ENCODE measurements around the gene SLC30A7. TPM values are rescaled to one million over a fixed set of nuclear protein-coding genes. Genes with fewer than 3 reads are reported as not detected.

The SLC30A7 gene
- 10 to 100 TPM; 27.7 to 38.8 (median 36.2) TPM for total RNA-seq
- total RNA-seq (2013), result 46.1 TPM

DNA sequence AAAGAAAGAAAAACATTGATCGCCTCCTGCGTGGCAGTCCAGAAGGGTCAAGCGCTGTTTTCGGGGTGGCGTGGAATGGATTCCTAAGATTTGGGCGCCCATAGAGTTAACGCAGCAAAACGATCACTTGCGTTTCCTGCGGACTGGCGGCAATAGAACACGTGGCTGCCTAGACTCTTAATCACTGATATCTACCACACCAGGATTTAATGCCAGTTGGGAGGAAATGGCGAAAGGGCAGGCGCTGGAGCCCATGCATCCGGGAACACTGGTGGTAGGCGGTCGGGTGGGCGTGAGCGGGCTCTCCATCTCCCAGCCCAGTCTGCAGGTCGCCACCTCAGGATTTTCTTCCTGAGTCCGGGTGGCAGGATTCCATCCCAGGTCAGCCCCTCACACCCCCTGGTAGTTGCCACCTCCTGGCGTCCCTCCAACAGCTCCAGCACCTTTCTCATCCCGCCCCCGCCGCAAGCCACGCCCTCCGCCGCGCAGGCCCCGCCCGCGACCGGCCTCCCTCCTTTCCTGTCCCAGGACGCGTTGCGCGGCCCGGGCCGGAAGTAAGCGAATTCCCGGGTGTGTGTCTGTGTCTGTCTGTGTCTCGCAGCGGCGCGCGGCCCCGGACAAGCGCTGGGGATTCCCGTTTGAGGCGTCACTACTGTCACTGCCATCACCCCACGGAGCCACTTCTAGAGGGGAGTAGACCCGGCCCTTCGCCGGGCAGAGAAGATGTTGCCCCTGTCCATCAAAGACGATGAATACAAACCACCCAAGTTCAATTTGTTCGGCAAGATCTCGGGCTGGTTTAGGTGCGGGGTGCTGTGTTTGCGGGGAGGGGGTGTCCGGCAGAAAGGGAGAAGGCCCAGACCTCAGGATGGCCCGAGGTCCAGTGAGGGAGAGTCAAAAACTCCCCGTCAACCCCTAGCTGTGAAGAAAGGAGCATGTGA, at the start of gene SLC30A7:
TSS of gene SLC30A7 (plus strand) at position 551 of the 941 bp plus-strand sequence. CDS start at position 724, 173 bp downstream.
- Histone ChIP-seq H3K9me3 (ENCODE audit: control insufficient read depth, insufficient read depth, low read length) (no peaks in the 10 kb centered on the region), H3K27me3 (ENCODE audit: control insufficient read depth, insufficient read depth, low read length) (no peaks in the 10 kb centered on the region), H3K4me1 (ENCODE audit: control insufficient read depth, insufficient read depth, low read length) (peaks cover 8% of the 10 kb centered on the region), H3K4me3 (ENCODE audit: low read length) (peak within 1 kb of the TSS; percentile 97), H3K27ac (ENCODE audit: low read length) (peak within 1 kb of the TSS; percentile 99), H3K36me3 (ENCODE audit: control insufficient read depth, insufficient read depth, low read length) (peaks cover 26% of the 10 kb centered on the region)
- peak within 1 kb of the TSS; percentile 100 for H3K27ac Mint-ChIP-seq
- intact Hi-C loops (cut with micrococcal nuclease), result loop anchor here (2.0 to 10.0 kb wide), 3 partner anchors 131 to 861 kb away; partner anchors contain the start of genes DPH5, SASS6 and TRMT13
- ATAC-seq, result peak; percentile 81 to 94 (median 86)
- H3K36me3 Mint-ChIP-seq, result peaks cover 8% of the 10 kb centered on the region
- peak within 1 kb of the TSS; percentile 99 for H3K4me3 Mint-ChIP-seq
- no peaks in the 10 kb centered on the region for H3K27me3 Mint-ChIP-seq (ENCODE audit: low read depth in 2 of 2)
- H3K4me1 Mint-ChIP-seq, result peaks cover 40 to 46% of the 10 kb centered on the region in 2 donors
- 0% methylated on average over 62 of the region's 62 CpGs for WGBS (ENCODE audit: insufficient coverage)
- peaks cover 0 to under 1% of the 10 kb centered on the region in 2 donors for H3K9me3 Mint-ChIP-seq
- TF ChIP-seq, protein P1, sequence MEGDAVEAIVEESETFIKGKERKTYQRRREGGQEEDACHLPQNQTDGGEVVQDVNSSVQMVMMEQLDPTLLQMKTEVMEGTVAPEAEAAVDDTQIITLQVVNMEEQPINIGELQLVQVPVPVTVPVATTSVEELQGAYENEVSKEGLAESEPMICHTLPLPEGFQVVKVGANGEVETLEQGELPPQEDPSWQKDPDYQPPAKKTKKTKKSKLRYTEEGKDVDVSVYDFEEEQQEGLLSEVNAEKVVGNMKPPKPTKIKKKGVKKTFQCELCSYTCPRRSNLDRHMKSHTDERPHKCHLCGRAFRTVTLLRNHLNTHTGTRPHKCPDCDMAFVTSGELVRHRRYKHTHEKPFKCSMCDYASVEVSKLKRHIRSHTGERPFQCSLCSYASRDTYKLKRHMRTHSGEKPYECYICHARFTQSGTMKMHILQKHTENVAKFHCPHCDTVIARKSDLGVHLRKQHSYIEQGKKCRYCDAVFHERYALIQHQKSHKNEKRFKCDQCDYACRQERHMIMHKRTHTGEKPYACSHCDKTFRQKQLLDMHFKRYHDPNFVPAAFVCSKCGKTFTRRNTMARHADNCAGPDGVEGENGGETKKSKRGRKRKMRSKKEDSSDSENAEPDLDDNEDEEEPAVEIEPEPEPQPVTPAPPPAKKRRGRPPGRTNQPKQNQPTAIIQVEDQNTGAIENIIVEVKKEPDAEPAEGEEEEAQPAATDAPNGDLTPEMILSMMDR (IDR thresholded peaks at IDR 0.05), result no peak
- DNase-seq, result peak; percentile 95 to 97

DNA sequence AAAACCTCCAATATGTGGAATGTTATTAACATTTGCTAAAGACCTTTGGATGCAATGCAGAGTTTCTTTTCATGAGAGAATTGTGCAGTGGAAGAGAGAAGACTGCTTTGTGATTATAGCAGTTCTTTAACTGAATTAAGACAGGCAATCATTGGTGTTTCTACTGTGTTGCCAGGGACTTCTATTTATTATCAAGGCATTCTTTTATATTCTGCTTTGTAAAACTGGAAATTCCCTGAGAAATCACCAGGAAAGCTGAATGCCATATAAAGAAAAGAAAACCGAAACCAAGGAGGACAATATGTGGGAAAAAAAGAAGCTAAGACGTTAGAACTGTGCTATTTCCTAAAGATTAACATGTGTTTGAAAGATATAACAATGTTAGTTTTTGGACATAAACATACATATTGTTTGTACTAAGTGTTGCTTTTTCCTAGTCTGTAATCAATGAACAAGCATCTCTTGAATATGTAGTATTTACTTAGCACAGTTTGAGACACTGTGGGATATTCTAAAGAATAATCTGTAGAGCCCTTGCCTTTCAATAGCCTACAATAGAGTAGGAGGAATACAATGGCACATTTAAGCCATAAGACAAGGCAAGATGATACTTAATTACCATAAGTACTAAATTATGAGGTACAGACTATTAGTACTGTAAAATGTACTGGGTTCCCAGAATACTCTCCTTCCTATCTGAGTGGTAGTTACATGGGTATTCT, 48.4 kb upstream of the SLC30A7 start:
- Histone ChIP-seq H3K27ac (ENCODE audit: low read length) (no peak overlapping the region), H3K9me3 (ENCODE audit: control insufficient read depth, insufficient read depth, low read length) (no peaks in the 10 kb centered on the region), H3K4me3 (ENCODE audit: low read length) (no peak overlapping the region), H3K36me3 (ENCODE audit: control insufficient read depth, insufficient read depth, low read length) (no peaks in the 10 kb centered on the region), H3K4me1 (ENCODE audit: control insufficient read depth, insufficient read depth, low read length) (no peaks in the 10 kb centered on the region), H3K27me3 (ENCODE audit: control insufficient read depth, insufficient read depth, low read length) (no peaks in the 10 kb centered on the region)
- Mint-ChIP-seq H3K27ac (no peak overlapping the region), H3K27me3 (ENCODE audit: low read depth in 2 of 2) (peaks cover 11 to 21% of the 10 kb centered on the region in 2 donors), H3K4me3 (no peak overlapping the region), H3K36me3 (no peaks in the 10 kb centered on the region), H3K4me1 (peaks cover 0 to 5% of the 10 kb centered on the region in 2 donors), H3K9me3 (peaks cover 0 to 1% of the 10 kb centered on the region in 2 donors)
- intact Hi-C loops (cut with micrococcal nuclease), result no loop called here
- 25% methylated on average over 2 of the region's 2 CpGs for WGBS (ENCODE audit: insufficient coverage)
- DNase-seq (no peak), ATAC-seq (no peak)
- TF ChIP-seq, protein P1 (IDR thresholded peaks at IDR 0.05), result no peak

- intact Hi-C loops (cut with micrococcal nuclease), result no loop called here
- Histone ChIP-seq H3K4me1 (ENCODE audit: control insufficient read depth, insufficient read depth, low read length) (no peaks in the 10 kb centered on the region), H3K27ac (ENCODE audit: low read length) (no peak overlapping the region), H3K4me3 (ENCODE audit: low read length) (no peak overlapping the region), H3K9me3 (ENCODE audit: control insufficient read depth, insufficient read depth, low read length) (no peaks in the 10 kb centered on the region), H3K36me3 (ENCODE audit: control insufficient read depth, insufficient read depth, low read length) (no peaks in the 10 kb centered on the region), H3K27me3 (ENCODE audit: control insufficient read depth, insufficient read depth, low read length) (no peaks in the 10 kb centered on the region)
- H3K36me3 Mint-ChIP-seq, result no peaks in the 10 kb centered on the region
- no peak overlapping the region for H3K4me3 Mint-ChIP-seq
- no peak for DNase-seq
- no peak overlapping the region for H3K27ac Mint-ChIP-seq
- no peaks in the 10 kb centered on the region for H3K9me3 Mint-ChIP-seq
- ATAC-seq, result no peak
- TF ChIP-seq, protein P1 (IDR thresholded peaks at IDR 0.05), result no peak
- H3K4me1 Mint-ChIP-seq, result peaks cover 0 to 5% of the 10 kb centered on the region in 2 donors
- H3K27me3 Mint-ChIP-seq (ENCODE audit: low read depth in 2 of 2), result peaks cover 6 to 7% of the 10 kb centered on the region in 2 donors
- 94% methylated on average over 5 of the region's 5 CpGs for WGBS (ENCODE audit: insufficient coverage)
Measured at GRCh38 chr1:100851726-100852125, 44.2 kb upstream of the SLC30A7 start.
